GM21526 (cell line): ENCODE data around the gene NPRL2.
A peak's percentile ranks its signal among the peaks of the same experiment; 100 is the strongest.

Experiments
- ATAC-seq: cut with Tn5 transposase; IDR thresholded peaks from one replicate; pipeline ENCODE4 v1.9.1; 2021; ENCODE audit warnings: moderate library complexity; ENCODE audit not compliant: unreplicated experiment, low FRiP score

NPRL2 gene

GRCh38 chr3:50374363-50375257 lies 24.0 kb upstream of the NPRL2 start:
- ATAC-seq: no peak

GRCh38 chr3:50373146-50374051 lies 22.8 kb upstream of the NPRL2 start:
- no peak for ATAC-seq

- ATAC-seq: no peak
These were observed 21.8 kb upstream of the NPRL2 start for GRCh38 chr3:50372349-50372748.

- no peak for ATAC-seq
These were observed 20.6 kb upstream of the NPRL2 start for GRCh38 chr3:50371133-50371685.

GRCh38 chr3:50370594-50370993 lies 20.0 kb upstream of the NPRL2 start:
- ATAC-seq: no peak

- no peak for ATAC-seq
These were observed 18.6 kb upstream of the NPRL2 start for GRCh38 chr3:50369012-50369670.

GRCh38 chr3:50365842-50366220 lies 15.3 kb upstream of the NPRL2 start:
- no peak for ATAC-seq

- peak; percentile 70 for ATAC-seq
These were observed 14.7 kb upstream of the NPRL2 start for GRCh38 chr3:50365080-50365841.

GRCh38 chr3:50364573-50365079 lies 14.1 kb upstream of the NPRL2 start:
- no peak for ATAC-seq

- ATAC-seq: peak; percentile 14
These were observed 9.2 kb upstream of the NPRL2 start for GRCh38 chr3:50359760-50360110.

GRCh38 chr3:50358911-50359759 lies 8.6 kb upstream of the NPRL2 start, which contains the start of gene TMEM115:
TMEM115 (minus strand) TSS chr3:50359521; CDS start chr3:50359063, 458 bp downstream.
- peak; percentile 92 for ATAC-seq

GRCh38 chr3:50358355-50358910 lies 7.9 kb upstream of the NPRL2 start:
- ATAC-seq: no peak

- ATAC-seq: no peak
These were observed 6.9 kb upstream of the NPRL2 start for GRCh38 chr3:50357481-50357880.

- no peak for ATAC-seq
These were observed 6.0 kb upstream of the NPRL2 start for GRCh38 chr3:50356553-50356952.

- ATAC-seq: no peak
These were observed 5.4 kb upstream of the NPRL2 start for GRCh38 chr3:50355829-50356552.

- ATAC-seq: no peak
These were observed 4.3 kb upstream of the NPRL2 start for GRCh38 chr3:50354850-50355249.

- ATAC-seq: no peak
These were observed 3.7 kb upstream of the NPRL2 start for GRCh38 chr3:50354186-50354764.
